Esophagus squamous epithelium (tissue), 5 donors: ENCODE data around the gene CHRM2. TPM values are rescaled to one million over a fixed set of nuclear protein-coding genes. Genes with fewer than 3 reads are reported as not detected.

Experiments used
- DNase-seq: peaks from one replicate; lab custom pipeline; 2025; lab: John Stamatoyannopoulos, UW
- H3K27ac ChIP-seq, 4 donors: fragments of 200-600 bp; sonication (generic); one replicate each; pipeline ENCODE4 v1.5.1; 2016 to 2019; ENCODE audit warnings: mild to moderate bottlenecking in 1 of 4
- H3K27me3 ChIP-seq, 4 donors: fragments of 200-600 bp; sonication (generic); 1 replicate in 3 of 4; 2 replicates in 1 of 4; pipeline versions ENCODE4 v1.5.1 to v1.6.0; 2017 to 2021; ENCODE audit warnings: antibody characterized with exemption in 1 of 4
- H3K36me3 ChIP-seq, 3 donors: fragments of 200-600 bp; sonication (generic); one replicate each; pipeline ENCODE4 v1.5.1; 2016 to 2019
- H3K4me1 ChIP-seq, 3 donors: fragments of 200-600 bp; sonication (generic); one replicate each; pipeline ENCODE4 v1.5.1; 2017 to 2019
- H3K4me3 ChIP-seq, 4 donors: fragments of 200-600 bp; sonication (generic); 1 replicate in 3 of 4; 2 replicates in 1 of 4; pipeline ENCODE4 v1.5.1; 2016 to 2019; ENCODE audit warnings: mild to moderate bottlenecking in 2 of 4, moderate library complexity in 1 of 4
- H3K9me3 ChIP-seq, 3 donors: fragments of 200-600 bp; sonication (generic); one replicate each; pipeline ENCODE4 v1.5.1; 2016 to 2019
- CTCF ChIP-seq, 6 experiments: fragments of 450-650 bp in 4 of 6; fragments of 200-600 bp in 2 of 6; sonication (generic) in 2 of 6; IDR thresholded peaks; one replicate each; pipeline ENCODE4 v1.5.1; 2016 to 2019; ENCODE audit warnings: antibody characterized with exemption in 6 of 6, mild to moderate bottlenecking in 4 of 6, moderate library complexity in 4 of 6
- POLR2A ChIP-seq, 4 donors: fragments of 450-650 bp; IDR thresholded peaks; one replicate each; pipeline ENCODE4 v1.6.1; 2017; ENCODE audit warnings: antibody characterized with exemption in 4 of 4, mild to moderate bottlenecking in 4 of 4, moderate library complexity in 3 of 4
- WGBS, 2 donors: methylation state at CpG; one replicate each; pipeline ENCODE4 v1.1.5; 2018; 5-methylcytosine and 5-hydroxymethylcytosine counted together
- intact Hi-C: fragments of 100-400 bp; cut with DNase I; formaldehyde crosslinking; loops from one replicate; pipeline ENCODE4 v1.15.0; 2022
- total RNA-seq, 4 donors: library from RNA; depleted of rRNA; stranded (reverse); fragments of >200 nt; gene quantifications; one replicate each; pipeline ENCODE4 v1.1.0, GENCODE V29; 2016
- donor health status: DM: yes; HTN: yes; CAD: no.

CHRM2 gene
- total RNA-seq, 4 donors from 2014 or later: under 0.01 TPM; not detected in 3

GRCh38 chr7:136998495-136998894, 130.0 kb downstream of the CHRM2 start:
- Histone ChIP-seq H3K27me3 (no peaks in the 10 kb centered on the region), H3K36me3 (no peaks in the 10 kb centered on the region), H3K4me3 (no peak overlapping the region), H3K4me1 (no peaks in the 10 kb centered on the region), H3K27ac (no peak overlapping the region), H3K9me3 (no peaks in the 10 kb centered on the region)
- DNase-seq: no peak
- intact Hi-C loops: no loop called here
- 45 to 55% methylated on average over 2 of the region's 2 CpGs for WGBS, 2 donors
- TF ChIP-seq POLR2A (IDR thresholded peaks at IDR 0.05) (no peak), CTCF (IDR thresholded peaks at IDR 0.05) (no peak)

GRCh38 chr7:137000621-137001020, 132.2 kb downstream of the CHRM2 start:
- TF ChIP-seq POLR2A (IDR thresholded peaks at IDR 0.05) (no peak), CTCF (IDR thresholded peaks at IDR 0.05) (no peak)
- DNase-seq: no peak
- H3K27ac ChIP-seq: no peak overlapping the region

GRCh38 chr7:137001041-137001440, 132.6 kb downstream of the CHRM2 start:
- no peaks in the 10 kb centered on the region for H3K9me3 ChIP-seq
- WGBS, 2 donors: 7 to 11% methylated on average over 2 of the region's 2 CpGs
- no peak overlapping the region for H3K4me3 ChIP-seq
- H3K27ac ChIP-seq: no peak overlapping the region
- no peaks in the 10 kb centered on the region for H3K27me3 ChIP-seq
- intact Hi-C loops: no loop called here
- no peak for DNase-seq
- no peaks in the 10 kb centered on the region for H3K4me1 ChIP-seq
- H3K36me3 ChIP-seq: no peaks in the 10 kb centered on the region
- no peak for TF ChIP-seq CTCF (IDR thresholded peaks at IDR 0.05)
- no peak for TF ChIP-seq POLR2A (IDR thresholded peaks at IDR 0.05)

More at GRCh38 chr7:137000621-137001020, 132.2 kb downstream of the CHRM2 start:
- H3K9me3 ChIP-seq: no peaks in the 10 kb centered on the region
- WGBS, 2 donors: 17 to 31% methylated on average over 2 of the region's 2 CpGs
- H3K4me1 ChIP-seq: no peaks in the 10 kb centered on the region
- H3K36me3 ChIP-seq: no peaks in the 10 kb centered on the region
- intact Hi-C loops: no loop called here
- no peaks in the 10 kb centered on the region for H3K27me3 ChIP-seq
- no peak overlapping the region for H3K4me3 ChIP-seq

- 51 to 74% methylated on average over 2 to 3 of the region's 3 CpGs for WGBS, 2 donors
- intact Hi-C loops: no loop called here
- Histone ChIP-seq H3K27ac (no peak overlapping the region), H3K9me3 (no peaks in the 10 kb centered on the region), H3K4me3 (no peak overlapping the region), H3K36me3 (no peaks in the 10 kb centered on the region), H3K4me1 (no peaks in the 10 kb centered on the region), H3K27me3 (no peaks in the 10 kb centered on the region)
- TF ChIP-seq CTCF (IDR thresholded peaks at IDR 0.05) (no peak), POLR2A (IDR thresholded peaks at IDR 0.05) (no peak)
- DNase-seq: no peak
These were observed 133.0 kb downstream of the CHRM2 start for GRCh38 chr7:137001478-137001877.

- WGBS, 2 donors: 67 to 74% methylated on average over 2 of the region's 2 CpGs
- intact Hi-C loops: no loop called here
- TF ChIP-seq POLR2A (IDR thresholded peaks at IDR 0.05) (no peak), CTCF (IDR thresholded peaks at IDR 0.05) (no peak)
- Histone ChIP-seq H3K4me1 (no peaks in the 10 kb centered on the region), H3K36me3 (no peaks in the 10 kb centered on the region), H3K27me3 (no peaks in the 10 kb centered on the region), H3K4me3 (no peak overlapping the region), H3K27ac (no peak overlapping the region), H3K9me3 (no peaks in the 10 kb centered on the region)
- DNase-seq: no peak
These were observed 134.6 kb downstream of the CHRM2 start for GRCh38 chr7:137003086-137003485.
